Measurements from ENCODE around the gene N4BP2.

The N4BP2 gene

DNA sequence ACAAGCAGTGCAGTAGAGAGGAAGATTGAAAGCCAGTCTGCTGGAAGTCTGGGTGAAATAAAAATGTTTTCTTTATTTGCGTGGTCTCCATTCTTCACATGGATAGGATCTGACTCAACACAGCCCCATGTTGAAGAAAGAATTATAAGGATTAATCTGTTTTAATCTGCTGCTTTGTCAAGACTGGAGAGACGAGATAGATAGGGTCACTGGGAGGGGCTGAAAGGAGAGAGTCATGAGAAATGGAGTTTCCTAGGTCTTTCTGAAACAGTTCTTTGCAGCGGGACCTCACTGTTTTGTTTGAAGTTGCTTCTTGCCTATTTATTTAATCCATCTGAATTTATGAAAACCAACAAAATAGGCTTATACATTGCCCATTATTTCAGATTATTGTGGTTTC, 107.8 kb downstream of the N4BP2 start:
- no peak overlapping the region for H3K27ac Mint-ChIP-seq
- no peak overlapping the region for H3K4me3 Mint-ChIP-seq
- peaks cover 6% of the 10 kb centered on the region for H3K9me3 Mint-ChIP-seq
- peaks cover 12% of the 10 kb centered on the region for H3K4me1 Mint-ChIP-seq
- peaks cover 23% of the 10 kb centered on the region for H3K36me3 Mint-ChIP-seq
- ATAC-seq, result no peak
- H3K27me3 Mint-ChIP-seq, result no peaks in the 10 kb centered on the region

DNA sequence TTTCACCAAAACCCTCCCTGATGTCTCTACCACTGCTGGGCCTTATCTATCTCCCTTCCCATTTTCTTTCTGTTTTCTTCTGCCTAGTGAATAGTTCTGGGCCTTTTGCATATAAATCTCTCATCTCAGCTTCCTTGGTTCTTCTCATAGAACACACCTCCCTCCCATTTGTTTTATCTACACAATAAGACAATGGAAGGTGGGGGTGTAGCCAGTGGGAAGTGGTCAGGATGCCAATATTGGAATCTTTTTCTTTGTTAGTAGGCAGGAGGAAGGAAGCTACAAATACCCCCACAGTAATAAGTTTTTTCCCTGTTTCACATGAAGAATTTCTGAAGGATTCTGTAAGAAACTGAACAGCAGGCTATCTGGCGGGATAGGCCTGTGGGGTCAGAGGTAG, 109.3 kb downstream of the N4BP2 start:
- no peak for ATAC-seq
- peaks cover 23% of the 10 kb centered on the region for H3K36me3 Mint-ChIP-seq
- H3K9me3 Mint-ChIP-seq, result peaks cover 6% of the 10 kb centered on the region
- H3K27me3 Mint-ChIP-seq, result no peaks in the 10 kb centered on the region
- H3K4me1 Mint-ChIP-seq, result peaks cover 12% of the 10 kb centered on the region
- no peak overlapping the region for H3K4me3 Mint-ChIP-seq
- H3K27ac Mint-ChIP-seq, result no peak overlapping the region

DNA sequence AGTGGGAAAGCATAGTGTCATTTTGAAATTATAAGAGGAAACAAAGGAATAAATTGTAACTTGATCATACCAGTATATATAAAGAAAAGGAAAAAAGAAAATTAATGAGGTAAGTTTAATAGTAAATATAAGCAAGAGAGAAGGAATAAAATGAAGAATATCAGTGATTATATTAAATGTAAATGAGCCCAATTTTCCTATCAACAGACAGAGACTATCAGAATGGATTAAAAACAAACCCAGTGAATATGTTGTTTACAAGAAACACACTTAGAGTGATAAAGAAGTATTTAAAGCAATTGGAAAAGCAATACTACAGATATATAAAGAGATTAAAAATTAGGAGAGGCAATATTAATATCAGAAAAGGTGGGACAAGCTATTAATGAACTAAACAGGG, 111.4 kb downstream of the N4BP2 start:
- Mint-ChIP-seq H3K4me1 (peaks cover 25% of the 10 kb centered on the region), H3K4me3 (no peak overlapping the region), H3K27me3 (no peaks in the 10 kb centered on the region), H3K9me3 (peaks cover 6% of the 10 kb centered on the region), H3K36me3 (peaks cover 15% of the 10 kb centered on the region), H3K27ac (no peak overlapping the region)
- no peak for ATAC-seq

DNA sequence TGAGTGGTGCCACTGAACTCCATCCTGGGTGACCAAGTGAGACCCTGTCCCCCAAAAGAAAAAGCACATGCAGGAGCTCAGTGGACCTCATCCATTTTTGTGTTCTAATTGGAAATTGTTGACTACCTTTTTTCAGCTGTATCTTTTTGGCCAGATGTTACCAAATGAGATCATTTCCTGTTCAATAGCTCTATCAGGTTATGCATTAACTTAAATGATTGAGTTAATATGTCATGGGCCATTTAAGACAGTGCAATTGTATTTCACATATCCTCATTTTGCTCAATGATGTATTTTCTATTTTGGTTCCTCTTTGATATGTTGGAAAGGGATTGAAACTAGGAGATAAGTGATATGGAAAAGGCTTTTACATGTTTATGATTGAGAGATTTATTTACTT, 113.9 kb downstream of the N4BP2 start:
- no peak overlapping the region for H3K4me3 Mint-ChIP-seq
- H3K27ac Mint-ChIP-seq, result no peak overlapping the region
- ATAC-seq, result no peak
- H3K27me3 Mint-ChIP-seq, result no peaks in the 10 kb centered on the region
- H3K4me1 Mint-ChIP-seq, result peaks cover 30% of the 10 kb centered on the region
- peaks cover 6% of the 10 kb centered on the region for H3K9me3 Mint-ChIP-seq
- peaks cover 15% of the 10 kb centered on the region for H3K36me3 Mint-ChIP-seq

DNA sequence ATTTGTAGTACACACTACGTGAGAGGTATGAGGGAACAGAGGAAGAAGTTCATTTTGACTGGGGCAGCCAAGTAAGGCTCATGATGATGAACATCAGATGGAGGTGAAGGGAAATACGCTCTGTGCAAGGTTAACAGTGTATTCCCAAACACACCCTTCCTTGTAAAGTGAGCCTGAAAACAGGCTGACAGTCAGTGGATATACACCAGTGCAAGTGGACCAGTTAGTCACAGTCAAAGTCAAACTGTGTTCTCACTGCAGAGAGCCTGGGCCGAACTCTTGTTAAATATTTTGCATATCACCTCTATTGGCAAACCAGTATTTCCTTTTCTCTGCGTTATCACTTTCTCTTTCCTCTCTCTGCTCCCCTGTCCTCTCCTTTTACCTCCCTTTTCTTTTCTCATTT, 116.8 kb downstream of the N4BP2 start:
- Mint-ChIP-seq H3K9me3 (no peaks in the 10 kb centered on the region), H3K27me3 (no peaks in the 10 kb centered on the region)

DNA sequence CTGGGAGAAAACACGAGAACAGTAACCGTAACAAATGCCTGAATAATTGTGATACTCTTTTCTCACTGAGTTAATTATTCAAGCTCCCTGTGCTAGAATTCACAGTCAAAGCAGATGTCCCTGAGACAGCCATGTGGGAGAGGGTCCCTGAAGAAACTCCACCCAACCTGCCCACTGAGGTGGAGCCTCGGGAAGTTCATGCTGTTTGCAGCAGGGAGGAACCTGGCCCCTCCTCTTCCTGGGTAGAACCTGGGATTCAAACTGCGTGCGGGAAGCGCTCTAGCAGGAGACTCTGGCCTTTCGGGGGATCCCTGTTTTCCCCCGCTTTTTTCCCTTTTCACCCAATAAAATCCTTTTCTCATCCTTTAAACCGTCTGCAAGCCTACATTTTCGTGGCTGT, 120.0 kb downstream of the N4BP2 start:
- H3K9me3 Mint-ChIP-seq, result no peaks in the 10 kb centered on the region
- no peaks in the 10 kb centered on the region for H3K27me3 Mint-ChIP-seq
- peaks cover 39% of the 10 kb centered on the region for H3K4me1 Mint-ChIP-seq
- no peak overlapping the region for H3K4me3 Mint-ChIP-seq
- ATAC-seq, result no peak
- no peaks in the 10 kb centered on the region for H3K36me3 Mint-ChIP-seq
- H3K27ac Mint-ChIP-seq, result no peak overlapping the region

More for the DNA sequence above, 116.8 kb downstream of the N4BP2 start:
- Mint-ChIP-seq H3K27ac (peak overlapping the region; percentile 26), H3K4me1 (peaks cover 34% of the 10 kb centered on the region), H3K36me3 (no peaks in the 10 kb centered on the region), H3K4me3 (peak overlapping the region; percentile 70)
- peak; percentile 75 for ATAC-seq

DNA sequence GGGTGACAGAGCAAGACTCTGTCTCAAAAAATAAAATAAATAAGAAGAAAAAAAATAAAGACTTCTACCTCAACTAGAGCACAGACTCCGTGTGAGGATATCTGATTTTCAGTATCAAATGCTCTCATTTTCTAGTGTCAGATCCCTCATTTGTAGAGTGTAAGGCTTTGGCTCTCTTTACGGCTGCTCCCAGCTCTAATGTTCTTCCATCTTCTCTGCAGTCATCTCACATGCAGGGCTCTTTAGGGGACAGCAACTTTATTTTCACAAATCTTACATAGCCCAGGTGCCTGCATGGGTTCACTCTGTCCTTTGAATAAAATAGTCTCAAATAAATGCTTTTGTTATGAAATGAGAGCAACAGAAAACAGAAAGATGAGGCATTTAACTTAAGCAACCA, 120.9 kb downstream of the N4BP2 start:
- H3K4me1 Mint-ChIP-seq, result peaks cover 45% of the 10 kb centered on the region
- H3K4me3 Mint-ChIP-seq, result no peak overlapping the region
- H3K9me3 Mint-ChIP-seq, result no peaks in the 10 kb centered on the region
- H3K27me3 Mint-ChIP-seq, result no peaks in the 10 kb centered on the region
- peak overlapping the region; percentile 63 for H3K27ac Mint-ChIP-seq
- no peaks in the 10 kb centered on the region for H3K36me3 Mint-ChIP-seq
- ATAC-seq, result no peak

DNA sequence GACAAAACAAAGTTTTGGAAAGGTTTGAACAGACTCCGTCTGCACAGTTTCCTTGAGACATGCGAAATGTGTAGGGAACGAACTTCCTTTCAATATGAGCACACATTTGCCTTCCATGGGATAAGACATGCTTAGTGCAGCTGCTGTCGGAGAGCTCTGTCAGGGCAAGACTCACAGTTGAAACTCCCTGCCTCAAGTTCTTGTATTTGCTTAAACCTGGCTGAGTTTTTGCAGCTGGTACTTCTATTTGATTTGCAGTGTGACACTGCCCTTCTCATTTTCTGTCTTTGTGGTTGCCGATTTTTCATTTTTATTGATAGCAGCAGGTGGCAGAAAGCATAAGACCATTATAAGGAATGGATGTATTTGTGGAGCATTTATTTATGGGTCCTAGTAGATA, 122.0 kb downstream of the N4BP2 start:
- no peak overlapping the region for H3K4me3 Mint-ChIP-seq
- H3K4me1 Mint-ChIP-seq, result peaks cover 39% of the 10 kb centered on the region
- H3K27ac Mint-ChIP-seq, result no peak overlapping the region
- no peak for ATAC-seq
- H3K36me3 Mint-ChIP-seq, result no peaks in the 10 kb centered on the region
- no peaks in the 10 kb centered on the region for H3K27me3 Mint-ChIP-seq
- H3K9me3 Mint-ChIP-seq, result no peaks in the 10 kb centered on the region

DNA sequence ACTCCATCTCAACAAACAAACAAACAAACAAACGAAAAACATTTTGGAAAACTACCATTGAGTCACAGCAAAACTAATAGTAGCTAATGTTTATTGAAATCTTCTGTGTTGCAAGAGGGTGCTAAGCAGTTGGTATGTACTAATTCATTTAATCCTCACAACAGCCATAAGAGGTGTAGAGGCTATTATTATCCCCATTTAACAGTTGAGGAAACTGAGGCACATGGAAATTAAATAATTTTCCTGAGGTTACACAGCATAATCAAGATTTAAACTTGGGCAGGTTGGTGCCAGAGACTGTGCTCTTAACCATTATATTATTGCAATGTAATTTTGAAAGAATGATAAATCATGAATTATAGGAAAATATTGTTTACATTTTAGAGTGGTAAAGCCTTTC, 122.7 kb downstream of the N4BP2 start:
- no peaks in the 10 kb centered on the region for H3K27me3 Mint-ChIP-seq
- no peak overlapping the region for H3K4me3 Mint-ChIP-seq
- H3K36me3 Mint-ChIP-seq, result no peaks in the 10 kb centered on the region
- H3K4me1 Mint-ChIP-seq, result peaks cover 41% of the 10 kb centered on the region
- H3K27ac Mint-ChIP-seq, result no peak overlapping the region
- H3K9me3 Mint-ChIP-seq, result no peaks in the 10 kb centered on the region
- no peak for ATAC-seq

DNA sequence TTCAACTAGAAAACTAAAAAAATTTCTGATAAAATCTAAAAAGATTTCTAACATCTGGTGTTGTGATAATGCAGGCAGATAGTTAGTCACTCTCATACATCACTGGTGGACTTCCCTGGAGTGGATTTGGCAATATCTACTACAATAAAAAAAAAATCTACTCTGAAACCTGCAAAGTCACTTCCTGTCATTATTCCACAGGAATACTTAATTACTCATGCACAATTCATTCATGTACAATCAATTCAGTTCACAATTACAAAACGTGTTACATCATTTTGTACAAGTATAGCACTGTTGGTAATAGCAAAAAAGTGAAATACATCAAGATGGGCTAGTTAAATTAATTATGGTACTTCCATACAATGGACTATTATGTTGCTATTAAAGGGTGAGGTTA, 123.7 kb downstream of the N4BP2 start:
- H3K4me3 Mint-ChIP-seq, result no peak overlapping the region
- no peaks in the 10 kb centered on the region for H3K9me3 Mint-ChIP-seq
- no peak overlapping the region for H3K27ac Mint-ChIP-seq
- no peaks in the 10 kb centered on the region for H3K36me3 Mint-ChIP-seq
- H3K4me1 Mint-ChIP-seq, result peaks cover 50% of the 10 kb centered on the region
- H3K27me3 Mint-ChIP-seq, result no peaks in the 10 kb centered on the region
- no peak for ATAC-seq

DNA sequence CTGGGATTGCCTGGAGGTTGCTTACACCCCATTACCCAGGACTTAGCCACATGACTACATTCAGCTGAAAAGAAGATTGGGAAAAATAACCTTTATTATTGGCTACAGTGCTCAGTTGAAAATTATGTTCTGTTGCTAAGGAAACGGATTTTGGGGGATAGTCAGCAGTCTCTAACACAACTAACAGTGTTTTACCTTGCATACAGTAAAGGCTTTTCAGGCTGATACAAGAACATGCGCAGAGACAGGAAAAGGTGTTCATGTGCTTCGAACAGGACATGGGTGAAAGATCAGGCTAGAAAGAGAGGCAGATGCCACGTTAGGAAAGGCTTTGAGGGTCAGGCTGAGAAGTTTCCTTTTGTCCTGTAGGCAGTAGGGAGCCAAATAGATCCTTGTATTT, 125.4 kb downstream of the N4BP2 start:
- no peaks in the 10 kb centered on the region for H3K27me3 Mint-ChIP-seq
- ATAC-seq, result no peak
- no peaks in the 10 kb centered on the region for H3K9me3 Mint-ChIP-seq
- H3K4me3 Mint-ChIP-seq, result no peak overlapping the region
- H3K36me3 Mint-ChIP-seq, result no peaks in the 10 kb centered on the region
- H3K4me1 Mint-ChIP-seq, result peaks cover 62% of the 10 kb centered on the region
- H3K27ac Mint-ChIP-seq, result peak overlapping the region; percentile 13

DNA sequence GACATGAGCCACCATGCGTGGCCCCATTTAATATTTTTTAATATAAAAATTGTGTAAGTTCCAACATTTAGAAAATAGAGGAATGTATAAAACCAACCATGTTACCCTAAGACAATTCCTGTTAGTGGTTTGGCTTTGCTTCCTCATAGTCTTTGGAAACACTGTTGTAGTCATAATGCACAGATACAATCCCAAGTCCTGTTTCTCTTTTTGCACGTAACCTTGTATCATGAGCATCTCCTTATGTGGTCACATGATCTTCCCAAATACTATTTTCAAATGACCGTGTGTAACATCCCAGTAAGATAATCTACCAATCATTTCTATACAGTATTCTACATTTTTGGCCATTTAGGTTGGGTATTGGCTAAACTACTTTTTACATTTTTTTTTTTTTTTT, 126.3 kb downstream of the N4BP2 start:
- Mint-ChIP-seq H3K4me1 (peaks cover 64% of the 10 kb centered on the region), H3K4me3 (no peak overlapping the region), H3K27ac (peak overlapping the region; percentile 92), H3K36me3 (no peaks in the 10 kb centered on the region), H3K9me3 (no peaks in the 10 kb centered on the region), H3K27me3 (no peaks in the 10 kb centered on the region)
- ATAC-seq, result no peak

DNA sequence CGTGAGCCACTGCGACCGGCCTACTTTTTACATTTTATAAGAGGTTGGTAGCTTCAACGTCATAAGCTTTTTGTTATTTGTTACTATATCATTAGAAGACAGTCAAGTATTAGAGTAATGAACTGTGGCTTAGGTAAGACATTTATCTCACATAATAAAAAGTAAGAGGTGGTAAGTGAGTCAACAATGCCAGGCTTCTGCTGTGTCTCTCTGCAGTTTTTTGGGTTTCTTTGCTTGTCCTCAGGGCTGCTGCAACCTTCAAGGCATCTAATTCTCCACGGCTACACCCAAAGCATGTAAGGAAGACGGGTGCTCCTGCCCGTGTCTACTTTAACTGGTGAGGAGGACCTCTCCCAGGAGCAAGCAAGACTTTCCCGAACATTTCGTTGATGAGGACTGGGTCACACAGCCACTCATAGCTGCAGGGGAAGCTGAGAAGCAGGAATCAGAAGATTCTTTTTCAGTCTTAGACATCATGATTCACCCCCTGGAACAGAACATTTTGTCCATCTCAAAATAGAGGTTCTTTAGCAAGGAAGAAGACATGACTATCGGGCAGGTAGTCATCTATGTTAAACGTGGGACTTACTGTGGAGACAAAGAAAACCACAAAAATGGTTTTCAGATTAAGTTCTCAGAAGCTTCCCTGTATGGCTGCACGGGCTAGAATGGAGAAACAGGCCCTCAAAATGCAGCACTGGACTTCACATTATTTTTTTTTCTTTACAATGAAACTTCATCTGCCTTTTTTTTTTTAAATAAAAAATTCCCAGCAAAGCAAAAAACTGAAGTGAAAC, 127.2 kb downstream of the N4BP2 start:
- Mint-ChIP-seq H3K27me3 (no peaks in the 10 kb centered on the region), H3K9me3 (no peaks in the 10 kb centered on the region), H3K27ac (peak overlapping the region; percentile 92), H3K4me1 (peaks cover 59% of the 10 kb centered on the region), H3K4me3 (peak overlapping the region; percentile 51), H3K36me3 (no peaks in the 10 kb centered on the region)
- ATAC-seq, result peak; percentile 75

DNA sequence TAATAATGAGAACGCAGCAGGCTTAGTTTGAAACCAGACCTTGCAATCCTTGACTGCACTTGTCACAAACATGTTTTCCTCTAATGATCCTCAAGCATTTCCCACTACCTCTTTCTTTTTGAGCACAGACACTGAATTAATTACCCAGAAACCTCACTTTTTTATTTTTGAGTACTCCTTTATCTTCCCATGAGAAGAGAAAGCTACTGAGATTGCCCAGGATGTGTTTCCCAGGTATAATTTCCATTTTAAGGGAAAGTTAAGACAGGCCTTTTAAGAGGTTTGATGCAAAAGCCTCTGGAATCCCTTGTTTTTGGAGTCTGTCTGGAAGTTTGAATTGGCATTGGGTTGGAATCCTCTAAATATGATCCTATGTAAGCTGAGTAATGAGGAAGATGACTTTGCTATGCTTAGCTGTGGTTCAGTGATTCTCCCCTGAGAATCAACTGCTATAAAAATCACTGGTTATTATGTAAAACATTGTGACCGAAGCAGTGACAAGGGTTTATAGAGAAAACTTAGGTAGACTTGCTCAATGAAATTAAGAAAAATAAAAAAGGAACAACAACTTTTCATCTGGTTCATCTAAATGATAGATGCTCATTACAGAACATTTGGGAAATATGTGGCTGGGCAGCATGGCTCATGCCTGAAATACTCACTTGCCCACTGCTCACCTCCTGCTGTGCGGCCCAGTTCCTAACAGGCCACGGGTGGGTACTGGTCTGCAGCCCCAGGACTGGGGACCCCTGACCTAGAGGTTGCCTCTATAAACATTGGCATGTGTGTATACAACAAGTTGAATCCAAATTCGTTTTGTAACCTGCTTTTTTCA, 129.4 kb downstream of the N4BP2 start:
- H3K9me3 Mint-ChIP-seq, result no peaks in the 10 kb centered on the region
- H3K27me3 Mint-ChIP-seq, result no peaks in the 10 kb centered on the region
- H3K4me1 Mint-ChIP-seq, result peaks cover 77% of the 10 kb centered on the region
- peak; percentile 91 for ATAC-seq
- no peaks in the 10 kb centered on the region for H3K36me3 Mint-ChIP-seq
- H3K27ac Mint-ChIP-seq, result peak overlapping the region; percentile 87
- peak overlapping the region; percentile 63 for H3K4me3 Mint-ChIP-seq

DNA sequence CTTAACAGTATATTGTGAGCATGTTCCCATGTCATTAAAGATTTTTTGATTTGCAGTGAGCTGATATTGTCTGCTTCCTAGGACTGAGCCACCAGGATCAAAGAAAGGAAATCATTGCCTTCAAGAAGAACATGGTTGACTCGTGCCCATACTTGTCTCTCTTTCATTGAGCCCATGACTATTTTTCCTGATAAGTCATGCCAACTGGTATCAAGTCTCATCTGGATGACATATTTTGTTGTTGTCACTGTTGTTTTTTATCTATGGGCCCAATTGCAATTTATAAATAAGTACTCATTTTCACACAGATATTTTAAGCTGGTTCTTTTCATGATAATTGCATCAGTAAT, 130.0 kb downstream of the N4BP2 start:
- H3K4me3 Mint-ChIP-seq, result peak overlapping the region; percentile 63
- H3K27ac Mint-ChIP-seq, result peak overlapping the region; percentile 87
- ATAC-seq, result no peak
- H3K9me3 Mint-ChIP-seq, result no peaks in the 10 kb centered on the region
- H3K27me3 Mint-ChIP-seq, result no peaks in the 10 kb centered on the region
- no peaks in the 10 kb centered on the region for H3K36me3 Mint-ChIP-seq
- H3K4me1 Mint-ChIP-seq, result peaks cover 77% of the 10 kb centered on the region

DNA sequence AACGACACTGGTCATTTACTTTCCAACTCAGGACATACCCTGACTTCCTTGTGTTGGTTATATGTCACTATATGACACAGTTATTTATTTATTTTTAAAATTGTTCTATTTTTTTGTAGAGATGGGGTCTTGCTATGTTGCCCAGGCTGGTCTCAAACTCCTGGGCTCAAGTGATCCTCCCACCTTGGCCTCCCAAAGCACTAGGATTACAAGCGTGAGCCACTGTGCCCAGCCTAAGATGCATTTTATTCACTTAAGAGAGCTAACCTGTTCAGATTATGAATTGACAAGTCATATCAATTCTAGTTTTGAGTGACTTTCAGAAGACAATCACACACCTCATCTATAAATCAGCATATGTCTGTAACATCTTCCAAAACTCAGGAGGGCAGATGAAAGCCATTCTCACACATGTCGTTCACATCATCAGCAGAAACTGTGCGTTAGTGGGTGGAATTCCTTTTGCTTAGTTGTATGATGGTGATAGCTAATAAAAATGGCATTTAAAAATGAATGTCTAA, 130.8 kb downstream of the N4BP2 start:
- H3K4me3 Mint-ChIP-seq, result no peak overlapping the region
- H3K4me1 Mint-ChIP-seq, result peaks cover 78% of the 10 kb centered on the region
- no peaks in the 10 kb centered on the region for H3K9me3 Mint-ChIP-seq
- H3K27ac Mint-ChIP-seq, result peak overlapping the region; percentile 87
- H3K27me3 Mint-ChIP-seq, result no peaks in the 10 kb centered on the region
- H3K36me3 Mint-ChIP-seq, result no peaks in the 10 kb centered on the region
- no peak for ATAC-seq
